Measurements from ENCODE around the gene SLC15A2. TPM values are rescaled to one million over a fixed set of nuclear protein-coding genes. Genes with fewer than 3 reads are reported as not detected.

Gene SLC15A2
- total RNA-seq, 2 experiments from 2014 or later: 0.69 to 0.75 TPM

GRCh38 chr3:121942116-121942786, 48.0 kb downstream of the SLC15A2 start:
- no peak overlapping the region for H3K27ac Mint-ChIP-seq
- POLR2A ChIA-PET: no interaction called here
- H3K4me3 ChIP-seq (ENCODE audit: low read length): no peak overlapping the region
- H3K36me3 Mint-ChIP-seq (ENCODE audit: low read depth): peaks cover 25% of the 10 kb centered on the region
- H3K4me3 Mint-ChIP-seq: no peak overlapping the region
- H3K9me3 ChIP-seq (ENCODE audit: control insufficient read depth in 1 of 2, insufficient read depth in 1 of 2, low read length in 2 of 2): no peaks in the 10 kb centered on the region
- no peak for ATAC-seq (ENCODE audit: poor library complexity)
- no peaks in the 10 kb centered on the region for H3K9me3 Mint-ChIP-seq
- no peaks in the 10 kb centered on the region for H3K27me3 Mint-ChIP-seq
- TF ChIP-seq CTCF (IDR thresholded peaks at IDR 0.05): no peak
- no peaks in the 10 kb centered on the region for H3K27me3 ChIP-seq (ENCODE audit: control insufficient read depth in 1 of 2, insufficient read depth in 2 of 2, low read length in 2 of 2)
- no peaks in the 10 kb centered on the region for H3K4me1 Mint-ChIP-seq (ENCODE audit: low read depth)
- no peaks in the 10 kb centered on the region for H3K4me1 ChIP-seq (ENCODE audit: insufficient read depth, low read length)
- H3K27ac ChIP-seq (ENCODE audit: low read depth in 1 of 2, low read length in 2 of 2): no peak overlapping the region
- no peak for DNase-seq
- intact Hi-C loops (cut with DNase I, micrococcal nuclease): no loop called here
- CTCF ChIA-PET: no interaction called here
- no peaks in the 10 kb centered on the region for H3K36me3 ChIP-seq (ENCODE audit: insufficient read depth, low read length)

GRCh38 chr3:121943431-121943830, 49.2 kb downstream of the SLC15A2 start:
- H3K27me3 Mint-ChIP-seq: no peaks in the 10 kb centered on the region
- Histone ChIP-seq H3K4me3 (ENCODE audit: low read length) (no peak overlapping the region), H3K27ac (ENCODE audit: low read depth in 1 of 2, low read length in 2 of 2) (no peak overlapping the region), H3K27me3 (ENCODE audit: control insufficient read depth in 1 of 2, insufficient read depth in 2 of 2, low read length in 2 of 2) (no peaks in the 10 kb centered on the region), H3K36me3 (ENCODE audit: insufficient read depth, low read length) (no peaks in the 10 kb centered on the region), H3K4me1 (ENCODE audit: insufficient read depth, low read length) (no peaks in the 10 kb centered on the region), H3K9me3 (ENCODE audit: control insufficient read depth in 1 of 2, insufficient read depth in 1 of 2, low read length in 2 of 2) (no peaks in the 10 kb centered on the region)
- H3K4me3 Mint-ChIP-seq: no peak overlapping the region
- peaks cover 25% of the 10 kb centered on the region for H3K36me3 Mint-ChIP-seq (ENCODE audit: low read depth)
- H3K4me1 Mint-ChIP-seq (ENCODE audit: low read depth): no peaks in the 10 kb centered on the region
- ChIA-PET POLR2A (no interaction called here), CTCF (no interaction called here)
- no peaks in the 10 kb centered on the region for H3K9me3 Mint-ChIP-seq
- intact Hi-C loops (cut with DNase I, micrococcal nuclease): no loop called here
- no peak overlapping the region for H3K27ac Mint-ChIP-seq
- ATAC-seq (ENCODE audit: poor library complexity) (no peak), DNase-seq (no peak)
- no peak for TF ChIP-seq CTCF (IDR thresholded peaks at IDR 0.05)

- intact Hi-C loops (cut with DNase I, micrococcal nuclease): no loop called here
- Mint-ChIP-seq H3K9me3 (peaks cover 4% of the 10 kb centered on the region), H3K27ac (no peak overlapping the region), H3K36me3 (ENCODE audit: low read depth) (peaks cover 11% of the 10 kb centered on the region), H3K4me3 (no peak overlapping the region), H3K4me1 (ENCODE audit: low read depth) (no peaks in the 10 kb centered on the region), H3K27me3 (no peaks in the 10 kb centered on the region)
- TF ChIP-seq CTCF (IDR thresholded peaks at IDR 0.05): no peak
- H3K4me1 ChIP-seq (ENCODE audit: insufficient read depth, low read length): no peaks in the 10 kb centered on the region
- H3K27ac ChIP-seq (ENCODE audit: low read depth in 1 of 2, low read length in 2 of 2): no peak overlapping the region
- H3K9me3 ChIP-seq (ENCODE audit: control insufficient read depth in 1 of 2, insufficient read depth in 1 of 2, low read length in 2 of 2): peaks cover 3 to 14% of the 10 kb centered on the region in 2 experiments
- ChIA-PET CTCF (no interaction called here), POLR2A (no interaction called here)
- no peaks in the 10 kb centered on the region for H3K27me3 ChIP-seq (ENCODE audit: control insufficient read depth in 1 of 2, insufficient read depth in 2 of 2, low read length in 2 of 2)
- ATAC-seq (ENCODE audit: poor library complexity) (no peak), DNase-seq (no peak)
- H3K36me3 ChIP-seq (ENCODE audit: insufficient read depth, low read length): no peaks in the 10 kb centered on the region
- no peak overlapping the region for H3K4me3 ChIP-seq (ENCODE audit: low read length)
Observed at GRCh38 chr3:121948641-121949040, 54.4 kb downstream of the SLC15A2 start.

Measured in CD4-positive, alpha-beta T cell (primary cell).